HuH-7.5 (cell line): ENCODE results near the gene NRXN2.

ENCODE experiments used
- DNase-seq: peaks from one replicate; pipeline ENCODE4 v3.0.0; 2011; ENCODE audit warnings: low spot score

Gene NRXN2

GRCh38 chr11:64627371-64627770 is 95.6 kb downstream of the NRXN2 start:
- DNase-seq = no peak

DNA sequence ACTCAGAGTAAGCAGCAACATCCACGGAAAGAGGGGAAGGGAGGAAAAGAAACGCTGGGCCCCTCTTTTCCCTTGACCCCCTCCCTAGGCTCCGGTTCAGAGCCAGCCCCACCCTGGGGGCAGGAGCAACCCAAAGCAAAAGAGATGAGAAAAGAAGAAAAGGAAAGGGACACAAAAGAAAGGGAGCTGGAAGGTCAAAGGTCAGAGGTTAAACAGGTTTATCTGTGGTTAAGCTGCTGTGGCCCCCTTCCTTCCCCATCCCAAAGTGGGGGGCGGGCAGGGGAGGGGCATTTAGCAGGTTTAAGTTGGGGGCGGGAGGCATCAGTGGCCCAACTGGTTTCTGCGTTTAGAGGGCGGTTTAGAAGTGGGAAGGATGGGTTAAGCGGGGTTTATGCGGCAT is 96.4 kb downstream of the NRXN2 start:
- DNase-seq = no peak

DNA sequence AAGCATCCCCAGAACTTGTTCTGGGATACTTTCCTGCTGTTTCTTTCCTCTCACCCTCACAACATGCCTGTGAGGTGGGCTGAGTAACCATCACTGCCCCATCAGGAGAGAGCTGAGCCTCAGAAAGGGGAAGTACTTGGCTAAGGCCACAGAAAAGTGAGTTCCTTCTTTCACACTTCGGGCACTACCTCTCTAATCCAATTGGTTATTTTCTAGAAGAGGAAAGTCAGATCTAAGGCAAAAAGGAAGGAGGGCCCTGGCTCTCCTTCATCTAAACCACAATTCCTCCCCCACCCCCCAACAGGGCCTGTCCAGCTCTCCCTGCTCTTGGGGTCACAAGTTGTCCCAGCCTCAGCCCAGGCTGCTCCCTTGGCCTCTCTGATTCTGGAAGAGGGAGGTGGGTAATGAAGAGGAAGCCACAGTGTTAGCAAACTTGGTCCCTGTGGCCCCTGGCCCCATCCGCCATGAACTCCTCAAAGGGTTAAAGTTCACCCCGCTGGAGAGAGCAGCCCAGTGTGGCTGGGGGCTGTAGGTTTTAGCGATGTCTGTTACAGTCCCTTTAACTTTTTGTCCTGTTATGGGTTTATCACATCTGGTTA is 98.0 kb downstream of the NRXN2 start:
- DNase-seq = no peak

GRCh38 chr11:64622681-64623080 is 100.3 kb downstream of the NRXN2 start:
- no peak for DNase-seq

- DNase-seq = no peak
These were observed 101.5 kb downstream of the NRXN2 start for GRCh38 chr11:64621283-64622019.

DNA sequence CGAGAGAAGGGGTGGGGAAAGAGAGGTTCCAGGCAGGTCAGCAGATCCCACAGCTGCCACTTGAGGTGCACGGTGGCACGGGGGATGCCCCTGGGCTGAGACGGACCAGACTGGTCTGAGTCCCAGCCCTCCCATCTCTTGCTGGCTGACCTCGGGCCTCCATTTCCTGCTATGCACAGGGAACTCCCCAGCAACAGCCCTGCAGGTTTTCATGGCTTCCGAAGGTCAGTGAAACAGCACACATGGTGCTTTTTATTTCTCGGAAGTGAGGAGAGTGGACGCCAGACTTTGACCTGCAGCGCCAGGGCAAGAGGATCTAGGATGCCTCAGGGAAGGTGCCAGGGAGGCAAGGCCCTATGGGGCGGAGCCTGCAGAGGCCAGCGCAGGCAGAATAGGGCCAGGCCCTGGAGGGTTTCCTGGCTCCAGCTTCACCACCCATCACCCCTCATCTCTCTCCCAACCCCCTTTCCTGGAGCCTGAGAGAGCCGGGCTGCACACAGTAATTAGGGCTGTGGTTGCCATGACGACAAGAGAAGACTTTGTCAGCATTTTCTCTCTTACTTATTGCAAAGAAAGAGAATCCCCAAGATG is 102.5 kb downstream of the NRXN2 start:
- no peak for DNase-seq

GRCh38 chr11:64619811-64620380 is 103.1 kb downstream of the NRXN2 start:
- DNase-seq = no peak

DNA sequence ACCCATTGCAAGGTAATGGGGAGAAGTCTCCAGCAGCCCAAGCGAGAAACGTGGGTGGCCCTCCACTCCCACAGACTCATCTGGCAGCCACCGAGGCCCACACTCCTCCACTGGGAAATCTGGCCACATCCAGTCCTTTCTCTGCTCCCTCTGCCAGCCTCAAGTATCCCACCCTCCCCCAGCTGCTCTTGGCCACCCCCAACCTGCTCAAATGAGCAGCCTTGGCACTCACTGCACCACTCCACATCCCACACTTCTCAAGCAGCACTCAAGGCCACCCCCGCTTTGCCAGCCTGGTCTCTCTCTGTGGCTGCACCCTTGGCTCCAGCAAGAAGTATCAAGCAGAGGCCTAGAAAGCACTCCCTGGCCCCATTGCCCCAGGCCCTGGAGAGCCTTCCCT is 103.8 kb downstream of the NRXN2 start:
- no peak for DNase-seq

DNA sequence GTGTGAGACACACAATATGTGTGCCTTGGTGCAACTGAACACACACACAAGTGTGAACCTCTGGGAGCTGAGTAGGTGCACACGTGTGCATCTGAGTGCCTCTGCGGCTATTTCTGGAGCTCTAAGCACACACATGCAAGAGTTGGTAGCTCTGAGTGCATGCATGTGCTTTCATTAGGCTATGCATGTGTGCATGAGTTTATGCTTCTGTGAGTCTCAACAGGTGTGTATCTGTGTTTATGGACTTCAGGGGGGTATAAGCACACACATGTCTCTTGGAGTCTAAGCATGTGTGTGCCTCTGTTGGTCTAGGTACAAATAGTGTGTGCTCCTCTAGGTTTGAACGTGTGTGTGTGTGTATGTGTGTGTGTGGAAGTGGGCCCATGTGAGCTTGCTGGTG is 106.2 kb downstream of the NRXN2 start:
- no peak for DNase-seq

GRCh38 chr11:64614917-64615316 is 108.1 kb downstream of the NRXN2 start:
- DNase-seq = no peak

GRCh38 chr11:64613648-64614047 is 109.3 kb downstream of the NRXN2 start:
- no peak for DNase-seq

DNA sequence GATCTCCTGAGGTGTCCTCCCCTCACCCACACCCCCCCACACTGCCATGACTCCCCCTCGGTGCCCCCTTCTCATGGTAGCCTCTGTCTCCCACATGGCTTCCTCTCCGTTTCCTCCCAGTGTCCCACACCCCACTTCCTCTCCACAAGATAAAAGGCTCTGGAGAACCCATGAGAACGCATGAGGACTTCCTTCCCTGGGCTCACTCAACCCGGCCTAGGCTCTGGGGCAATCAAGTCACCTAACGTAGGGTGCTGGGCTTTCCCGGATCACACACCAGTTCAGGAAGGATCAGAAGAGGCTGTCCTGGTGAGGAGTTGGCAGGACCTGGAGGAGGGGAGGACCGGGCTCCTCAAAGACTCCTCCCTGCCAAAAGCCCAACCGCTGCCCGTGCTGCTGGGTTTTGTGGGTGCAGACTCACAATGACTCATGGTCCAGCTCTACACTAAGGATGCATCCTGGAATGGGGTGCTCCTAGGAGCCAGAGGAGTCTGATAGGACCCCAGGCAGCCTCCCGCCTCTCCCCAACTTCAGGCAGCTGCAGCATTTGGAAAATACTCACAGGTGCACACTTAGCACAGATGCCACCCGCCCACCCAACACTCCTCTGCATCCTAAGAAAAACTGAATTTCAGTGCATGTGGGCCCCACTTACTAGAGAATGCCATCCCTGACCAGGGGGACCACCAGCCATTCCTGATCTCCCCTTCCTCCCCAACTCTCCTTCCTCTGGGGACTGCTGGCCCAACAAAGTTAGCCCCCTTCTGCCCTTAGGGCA is 110.9 kb downstream of the NRXN2 start:
- no peak for DNase-seq

- no peak for DNase-seq
These were observed 111.8 kb downstream of the NRXN2 start for GRCh38 chr11:64611176-64611575.

DNA sequence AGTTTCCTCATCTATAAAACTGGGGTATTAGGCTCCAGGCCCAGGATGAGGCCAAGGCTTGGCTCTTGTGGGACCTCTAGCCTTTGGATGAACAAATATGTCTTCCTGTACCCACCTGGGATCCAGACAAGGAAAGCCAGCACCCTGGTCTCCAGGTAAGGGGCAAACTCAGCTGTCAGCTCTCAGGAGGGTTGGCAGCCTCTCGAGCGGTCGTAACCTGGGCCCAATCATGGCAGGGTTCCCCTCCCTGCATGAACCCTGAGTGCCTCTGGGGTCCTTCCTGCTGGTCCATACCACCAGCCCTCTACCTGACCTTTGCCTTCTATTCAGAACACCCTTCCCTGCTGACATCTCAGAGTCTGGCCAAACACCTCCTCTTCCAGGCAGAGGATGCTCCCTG is 112.4 kb downstream of the NRXN2 start:
- DNase-seq = no peak

GRCh38 chr11:64609436-64610047 is 113.5 kb downstream of the NRXN2 start:
- no peak for DNase-seq

GRCh38 chr11:64608636-64609035 is 114.4 kb downstream of the NRXN2 start:
- DNase-seq = no peak

- DNase-seq = no peak
These were observed 115.0 kb downstream of the NRXN2 start for GRCh38 chr11:64608046-64608445.

- no peak for DNase-seq
These were observed 115.5 kb downstream of the NRXN2 start for GRCh38 chr11:64607381-64607985.

GRCh38 chr11:64606796-64607380 is 116.1 kb downstream of the NRXN2 start:
- no peak for DNase-seq

GRCh38 chr11:64605656-64606585 is 117.1 kb downstream of the NRXN2 start:
- no peak for DNase-seq
